Upper lobe of right lung (tissue), 1 donor: Measurements from ENCODE around the gene EIF5B. TPM values are rescaled to one million over a fixed set of nuclear protein-coding genes. Genes with fewer than 3 reads are reported as not detected.

ENCODE experiments used
- ATAC-seq: fragments of 200-7000 bp; cut with Tn5 transposase; one replicate; pipeline ENCODE4 v1.9.1; 2020; ENCODE audit warnings: mild to moderate bottlenecking, moderate library complexity
- DNase-seq: peaks from one replicate; pipeline ENCODE4 v3.0.0-alpha.2; 2020
- H3K27ac ChIP-seq: fragments of 200-600 bp; one replicate; pipeline ENCODE4 v1.8.0; 2022
- H3K27me3 ChIP-seq: fragments of 200-600 bp; one replicate; pipeline ENCODE4 v1.8.0; 2022; ENCODE audit warnings: mild to moderate bottlenecking
- H3K36me3 ChIP-seq: fragments of 200-600 bp; one replicate; pipeline ENCODE4 v1.8.0; 2022
- H3K4me1 ChIP-seq: fragments of 200-600 bp; one replicate; pipeline ENCODE4 v1.8.0; 2022
- H3K4me3 ChIP-seq: fragments of 200-600 bp; one replicate; pipeline ENCODE4 v1.8.0; 2022; ENCODE audit warnings: mild to moderate bottlenecking
- H3K9me3 ChIP-seq: fragments of 200-600 bp; one replicate; pipeline ENCODE4 v1.8.0; 2022
- CTCF ChIP-seq: fragments of 200-600 bp; IDR thresholded peaks from one replicate; pipeline ENCODE4 v1.8.0; 2022; ENCODE audit warnings: antibody characterized with exemption
- intact Hi-C: fragments of 100-400 bp; cut with DNase I; formaldehyde crosslinking; loops from one replicate; pipeline ENCODE4 v1.11.0; 2022
- total RNA-seq: library from RNA; stranded (reverse); fragmentation: NEBNext Ultra II Directional; extraction: Animal tissue kit (Norgen Biotek cat#: 25700); gene quantifications from one replicate; pipeline ENCODE4 v1.2.1, GENCODE V29; 2021
- donor health status: DM: no; HTN: yes; CAD: no; lungs with severe emphysema.

Gene EIF5B
- total RNA-seq, 1 donor from 2014 or later, result 30.4 TPM

- TF ChIP-seq CTCF, result no peak
- H3K4me3 ChIP-seq, result no peak overlapping the region
- H3K27ac ChIP-seq, result no peak overlapping the region
- H3K9me3 ChIP-seq, result no peaks in the 10 kb centered on the region
- peaks cover 77% of the 10 kb centered on the region for H3K36me3 ChIP-seq
- no peaks in the 10 kb centered on the region for H3K27me3 ChIP-seq
- ATAC-seq (no peak), DNase-seq (no peak)
- peaks cover 9% of the 10 kb centered on the region for H3K4me1 ChIP-seq
- intact Hi-C loops, result no loop called here
These were observed 93.6 kb downstream of the EIF5B start for GRCh38 chr2:99430614-99431291.

- ATAC-seq (no peak), DNase-seq (no peak)
- no peaks in the 10 kb centered on the region for H3K9me3 ChIP-seq
- H3K27me3 ChIP-seq, result no peaks in the 10 kb centered on the region
- peaks cover 77% of the 10 kb centered on the region for H3K36me3 ChIP-seq
- intact Hi-C loops, result no loop called here
- peaks cover 9% of the 10 kb centered on the region for H3K4me1 ChIP-seq
- no peak for TF ChIP-seq CTCF
- H3K27ac ChIP-seq, result no peak overlapping the region
- no peak overlapping the region for H3K4me3 ChIP-seq
These were observed 94.5 kb downstream of the EIF5B start for GRCh38 chr2:99431587-99432275.

GRCh38 chr2:99433340-99433739, 96.2 kb downstream of the EIF5B start:
- TF ChIP-seq CTCF, result no peak
- Histone ChIP-seq H3K9me3 (no peaks in the 10 kb centered on the region), H3K36me3 (peaks cover 69% of the 10 kb centered on the region), H3K27ac (no peak overlapping the region), H3K4me1 (peaks cover 9% of the 10 kb centered on the region), H3K4me3 (no peak overlapping the region), H3K27me3 (no peaks in the 10 kb centered on the region)
- intact Hi-C loops, result no loop called here
- no peak for ATAC-seq
- no peak for DNase-seq

GRCh38 chr2:99436874-99437273, 99.7 kb downstream of the EIF5B start:
- no peak for TF ChIP-seq CTCF
- Histone ChIP-seq H3K27ac (no peak overlapping the region), H3K4me3 (no peak overlapping the region), H3K9me3 (no peaks in the 10 kb centered on the region), H3K36me3 (peaks cover 61% of the 10 kb centered on the region), H3K4me1 (no peaks in the 10 kb centered on the region), H3K27me3 (no peaks in the 10 kb centered on the region)
- intact Hi-C loops, result no loop called here
- no peak for ATAC-seq
- no peak for DNase-seq

GRCh38 chr2:99439971-99440505, 102.8 kb downstream of the EIF5B start:
- intact Hi-C loops, result no loop called here
- H3K27ac ChIP-seq, result no peak overlapping the region

More at GRCh38 chr2:99439971-99440505, 102.8 kb downstream of the EIF5B start:
- TF ChIP-seq CTCF, result no peak
- Histone ChIP-seq H3K27me3 (no peaks in the 10 kb centered on the region), H3K9me3 (no peaks in the 10 kb centered on the region), H3K36me3 (peaks cover 49% of the 10 kb centered on the region), H3K4me3 (no peak overlapping the region), H3K4me1 (no peaks in the 10 kb centered on the region)
- DNase-seq, result no peak
- no peak for ATAC-seq
